ENCODE data around the gene LAMB1. TPM values are rescaled to one million over a fixed set of nuclear protein-coding genes. Genes with fewer than 3 reads are reported as not detected.

The LAMB1 gene
- total RNA-seq, 1 donor, result 410 TPM

DNA sequence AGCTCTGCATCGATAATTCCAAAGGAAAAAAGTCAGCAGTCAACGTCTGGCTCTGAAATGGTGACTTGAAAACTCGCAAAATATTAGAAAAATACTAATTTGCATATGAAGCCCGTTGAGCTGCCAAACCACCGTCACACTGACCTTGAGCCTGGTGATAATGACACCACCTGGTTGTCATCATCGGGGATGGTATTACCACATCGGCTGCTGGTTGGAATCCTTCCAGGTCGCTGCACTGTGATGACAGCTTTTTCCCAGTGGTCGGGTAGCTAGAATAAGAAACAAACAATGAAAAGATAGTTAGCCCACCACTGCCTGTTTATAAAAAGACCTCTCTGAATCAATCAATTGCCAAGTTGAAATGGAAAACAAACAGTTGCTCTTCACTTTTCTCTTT lies 41.6 kb downstream of the LAMB1 start:
- Histone ChIP-seq H3K27ac (ENCODE audit: low read depth, low read length) (no peak overlapping the region), H3K79me2 (ENCODE audit: insufficient read depth, low read length) (peaks cover 16% of the 10 kb centered on the region), H3K36me3 (ENCODE audit: insufficient read depth, low read length) (peaks cover 83% of the 10 kb centered on the region), H3K27me3 (ENCODE audit: insufficient read depth, low read length) (no peaks in the 10 kb centered on the region), H4K20me1 (ENCODE audit: insufficient read depth, low read length) (peaks cover 21% of the 10 kb centered on the region), H2AFZ (ENCODE audit: low read length) (no peak overlapping the region), H3K4me3 (ENCODE audit: insufficient read depth, low read length) (no peak overlapping the region), H3K4me1 (ENCODE audit: insufficient read depth, low read length) (peaks cover 25% of the 10 kb centered on the region), H3K9me3 (ENCODE audit: low read depth, low read length) (no peaks in the 10 kb centered on the region), H3K4me2 (ENCODE audit: insufficient read depth, low read length) (no peak overlapping the region)
- TF ChIP-seq, protein P1, sequence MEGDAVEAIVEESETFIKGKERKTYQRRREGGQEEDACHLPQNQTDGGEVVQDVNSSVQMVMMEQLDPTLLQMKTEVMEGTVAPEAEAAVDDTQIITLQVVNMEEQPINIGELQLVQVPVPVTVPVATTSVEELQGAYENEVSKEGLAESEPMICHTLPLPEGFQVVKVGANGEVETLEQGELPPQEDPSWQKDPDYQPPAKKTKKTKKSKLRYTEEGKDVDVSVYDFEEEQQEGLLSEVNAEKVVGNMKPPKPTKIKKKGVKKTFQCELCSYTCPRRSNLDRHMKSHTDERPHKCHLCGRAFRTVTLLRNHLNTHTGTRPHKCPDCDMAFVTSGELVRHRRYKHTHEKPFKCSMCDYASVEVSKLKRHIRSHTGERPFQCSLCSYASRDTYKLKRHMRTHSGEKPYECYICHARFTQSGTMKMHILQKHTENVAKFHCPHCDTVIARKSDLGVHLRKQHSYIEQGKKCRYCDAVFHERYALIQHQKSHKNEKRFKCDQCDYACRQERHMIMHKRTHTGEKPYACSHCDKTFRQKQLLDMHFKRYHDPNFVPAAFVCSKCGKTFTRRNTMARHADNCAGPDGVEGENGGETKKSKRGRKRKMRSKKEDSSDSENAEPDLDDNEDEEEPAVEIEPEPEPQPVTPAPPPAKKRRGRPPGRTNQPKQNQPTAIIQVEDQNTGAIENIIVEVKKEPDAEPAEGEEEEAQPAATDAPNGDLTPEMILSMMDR (IDR thresholded peaks at IDR 0.05; ENCODE audit: extremely low read depth, low read depth, low read length), result no peak
- no peak for DNase-seq (ENCODE audit: insufficient read length, low spot score, missing footprints)

DNA sequence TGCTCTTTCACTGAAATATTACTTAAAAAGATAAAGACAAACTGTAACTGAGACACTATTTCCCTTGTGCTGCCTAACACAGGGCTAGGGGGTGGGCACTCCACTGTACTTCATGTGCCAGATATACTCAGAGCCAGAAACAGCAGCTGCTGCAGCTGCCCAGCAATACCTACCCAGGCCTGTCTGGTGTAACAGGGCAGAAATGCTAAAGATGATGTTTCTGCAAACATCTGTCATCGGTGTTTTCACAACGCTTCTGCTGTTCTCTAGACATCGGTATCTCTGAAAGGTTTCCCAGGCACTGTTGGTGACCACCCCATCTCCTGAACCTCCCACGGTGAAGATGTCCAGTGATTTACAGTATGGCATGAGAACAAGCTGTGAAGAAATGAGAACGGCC lies 42.7 kb downstream of the LAMB1 start:
- peaks cover 84% of the 10 kb centered on the region for H3K36me3 ChIP-seq (ENCODE audit: insufficient read depth, low read length)

DNA sequence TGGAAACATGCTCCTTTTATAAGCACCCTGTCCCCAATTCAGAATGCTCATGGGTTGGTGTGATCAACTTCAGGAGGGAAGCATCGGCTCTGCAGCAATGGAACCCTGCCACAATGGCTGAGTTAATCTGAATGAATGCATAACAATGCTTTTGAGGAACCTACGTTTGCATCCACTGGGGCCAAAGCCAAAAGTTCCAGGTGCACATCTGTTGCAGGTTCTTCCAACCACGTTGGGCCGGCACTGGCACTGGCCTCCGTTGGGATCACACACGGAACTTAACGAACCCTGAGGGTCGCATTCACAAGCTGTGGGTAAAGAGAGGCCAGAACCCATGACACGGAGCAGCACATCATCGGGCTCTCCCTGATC lies 43.4 kb downstream of the LAMB1 start:
- DNase-seq (ENCODE audit: insufficient read length, low spot score, missing footprints), result no peak

More for the DNA sequence above, 42.7 kb downstream of the LAMB1 start:
- Histone ChIP-seq H3K4me1 (ENCODE audit: insufficient read depth, low read length) (peaks cover 24% of the 10 kb centered on the region), H3K4me3 (ENCODE audit: insufficient read depth, low read length) (no peak overlapping the region), H3K27me3 (ENCODE audit: insufficient read depth, low read length) (no peaks in the 10 kb centered on the region), H4K20me1 (ENCODE audit: insufficient read depth, low read length) (peaks cover 17% of the 10 kb centered on the region), H3K9me3 (ENCODE audit: low read depth, low read length) (no peaks in the 10 kb centered on the region), H3K4me2 (ENCODE audit: insufficient read depth, low read length) (no peak overlapping the region), H3K27ac (ENCODE audit: low read depth, low read length) (no peak overlapping the region), H2AFZ (ENCODE audit: low read length) (no peak overlapping the region), H3K79me2 (ENCODE audit: insufficient read depth, low read length) (peaks cover 12% of the 10 kb centered on the region)
- DNase-seq (ENCODE audit: insufficient read length, low spot score, missing footprints), result no peak
- TF ChIP-seq, protein P1 (IDR thresholded peaks at IDR 0.05; ENCODE audit: extremely low read depth, low read depth, low read length), result no peak

DNA sequence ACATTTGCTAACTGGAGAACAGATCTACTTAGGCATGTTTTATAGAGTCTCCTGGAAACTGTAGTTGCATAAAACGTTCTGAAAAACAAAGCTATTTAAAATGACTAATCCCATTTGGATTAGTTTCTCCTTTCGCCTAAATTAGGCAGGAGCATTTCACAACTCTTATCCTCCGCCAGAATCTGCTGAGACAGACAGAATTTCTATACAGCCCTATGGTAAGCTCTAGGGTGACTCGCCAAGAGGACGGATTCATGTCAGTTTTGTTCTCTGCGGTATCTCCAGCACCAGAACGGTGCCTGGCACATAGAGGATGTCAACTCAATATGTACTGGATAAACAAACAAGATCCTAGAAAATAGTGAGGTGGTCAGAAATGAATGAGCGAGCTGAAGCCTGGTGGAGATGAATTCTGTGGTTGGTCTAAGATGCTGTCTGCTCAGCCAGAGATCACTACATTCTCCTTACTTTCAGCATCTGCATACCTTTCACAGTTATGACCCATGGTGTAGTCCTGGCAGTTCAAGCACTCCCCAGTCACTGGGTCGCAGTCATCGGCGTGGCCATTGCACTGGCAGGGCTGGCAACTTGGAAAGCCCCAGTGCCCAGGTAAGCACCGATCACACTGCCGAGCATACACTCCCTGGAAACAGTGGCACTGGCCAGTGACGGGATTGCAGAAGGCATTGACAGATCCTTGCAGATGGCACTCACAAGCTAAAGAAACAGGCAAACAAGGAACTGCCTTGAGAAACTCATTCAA lies 44.0 kb downstream of the LAMB1 start:
- H3K4me3 ChIP-seq (ENCODE audit: insufficient read depth, low read length), result no peak overlapping the region
- H3K36me3 ChIP-seq (ENCODE audit: insufficient read depth, low read length), result peaks cover 83% of the 10 kb centered on the region
- no peak overlapping the region for H3K4me2 ChIP-seq (ENCODE audit: insufficient read depth, low read length)
- peak; percentile 87 for DNase-seq (ENCODE audit: insufficient read length, low spot score, missing footprints)
- H3K27ac ChIP-seq (ENCODE audit: low read depth, low read length), result peak overlapping the region; percentile 38
- no peaks in the 10 kb centered on the region for H3K27me3 ChIP-seq (ENCODE audit: insufficient read depth, low read length)
- peaks cover 5% of the 10 kb centered on the region for H3K79me2 ChIP-seq (ENCODE audit: insufficient read depth, low read length)
- peaks cover 9% of the 10 kb centered on the region for H4K20me1 ChIP-seq (ENCODE audit: insufficient read depth, low read length)
- no peak overlapping the region for H2AFZ ChIP-seq (ENCODE audit: low read length)
- no peaks in the 10 kb centered on the region for H3K9me3 ChIP-seq (ENCODE audit: low read depth, low read length)
- H3K4me1 ChIP-seq (ENCODE audit: insufficient read depth, low read length), result peaks cover 24% of the 10 kb centered on the region
- TF ChIP-seq, protein P1 (IDR thresholded peaks at IDR 0.05; ENCODE audit: extremely low read depth, low read depth, low read length), result no peak

More for the DNA sequence above, 43.4 kb downstream of the LAMB1 start:
- TF ChIP-seq, protein P1 (IDR thresholded peaks at IDR 0.05; ENCODE audit: extremely low read depth, low read depth, low read length), result no peak
- H3K4me1 ChIP-seq (ENCODE audit: insufficient read depth, low read length), result peaks cover 24% of the 10 kb centered on the region
- peaks cover 12% of the 10 kb centered on the region for H4K20me1 ChIP-seq (ENCODE audit: insufficient read depth, low read length)
- peaks cover 85% of the 10 kb centered on the region for H3K36me3 ChIP-seq (ENCODE audit: insufficient read depth, low read length)
- H2AFZ ChIP-seq (ENCODE audit: low read length), result no peak overlapping the region
- H3K4me3 ChIP-seq (ENCODE audit: insufficient read depth, low read length), result no peak overlapping the region
- H3K9me3 ChIP-seq (ENCODE audit: low read depth, low read length), result no peaks in the 10 kb centered on the region
- H3K79me2 ChIP-seq (ENCODE audit: insufficient read depth, low read length), result peaks cover 7% of the 10 kb centered on the region
- H3K27me3 ChIP-seq (ENCODE audit: insufficient read depth, low read length), result no peaks in the 10 kb centered on the region
- no peak overlapping the region for H3K4me2 ChIP-seq (ENCODE audit: insufficient read depth, low read length)
- no peak overlapping the region for H3K27ac ChIP-seq (ENCODE audit: low read depth, low read length)
